GM13976 (cell line): ENCODE data around the gene MED9.

Experiments used
- DNase-seq: peaks from one replicate; pipeline ENCODE4 v3.0.0; 2012; ENCODE audit warnings: low spot score
- CTCF ChIP-seq: IDR thresholded peaks from 2 replicates; pipeline ENCODE4 v1.5.1; 2012; ENCODE audit warnings: borderline replicate concordance, mild to moderate bottlenecking; ENCODE audit not compliant: insufficient read depth; ENCODE audit errors: extremely low read depth, missing control alignments, control extremely low read depth
- in situ Hi-C: fragments of 300-500 bp; cut with MboI; formaldehyde crosslinking; loops from one replicate; pipeline ENCODE4 v1.12.0; 2022; ENCODE audit warnings: low sequenced_read_pairs, mixed read lengths, inconsistent platforms; ENCODE audit not compliant: unreplicated experiment

The MED9 gene

GRCh38 chr17:17514993-17515933 lies 38.5 kb downstream of the MED9 start:
- DNase-seq: no peak
- no peak for TF ChIP-seq CTCF
- in situ Hi-C loops: no loop called here

- DNase-seq: no peak
- in situ Hi-C loops: no loop called here
- no peak for TF ChIP-seq CTCF
These were observed 39.4 kb downstream of the MED9 start for GRCh38 chr17:17515934-17516930.

GRCh38 chr17:17516941-17517720 lies 40.3 kb downstream of the MED9 start:
- no peak for DNase-seq
- in situ Hi-C loops: no loop called here
- TF ChIP-seq CTCF: no peak

GRCh38 chr17:17518014-17518413 lies 41.2 kb downstream of the MED9 start:
- in situ Hi-C loops: no loop called here
- no peak for DNase-seq
- TF ChIP-seq CTCF: no peak

- no peak for TF ChIP-seq CTCF
- no peak for DNase-seq
- in situ Hi-C loops: no loop called here
These were observed 42.2 kb downstream of the MED9 start for GRCh38 chr17:17518951-17519350.

- TF ChIP-seq CTCF: no peak
- in situ Hi-C loops: no loop called here
- no peak for DNase-seq
These were observed 43.1 kb downstream of the MED9 start for GRCh38 chr17:17519886-17520285.
